ENCODE results near the gene SLC25A21.

GRCh38 chr14:37019488-37019887 is 152.9 kb downstream of the SLC25A21 start:
- TF ChIP-seq POLR2A (IDR thresholded peaks at IDR 0.05; ENCODE audit: low read depth): no peak
- TF ChIP-seq CTCF (IDR thresholded peaks at IDR 0.05): no peak
